ENCODE results near the gene GRIK4. TPM values are rescaled to one million over a fixed set of nuclear protein-coding genes. Genes with fewer than 3 reads are reported as not detected.

The GRIK4 gene
- total RNA-seq, 1 donor from 2014 or later: 2.2 TPM

GRCh38 chr11:120611581-120611980 is 100.0 kb downstream of the GRIK4 start:
- H3K4me1 Mint-ChIP-seq: no peaks in the 10 kb centered on the region
- H3K27ac Mint-ChIP-seq: no peak overlapping the region
- H3K4me3 Mint-ChIP-seq: no peak overlapping the region
- peaks cover 6% of the 10 kb centered on the region for H3K9me3 Mint-ChIP-seq
- no peak for DNase-seq (ENCODE audit: low spot score in 2 of 2, unreplicated experiment in 2 of 2)
- peaks cover 68% of the 10 kb centered on the region for H3K27me3 Mint-ChIP-seq (ENCODE audit: low read depth)
- TF ChIP-seq CTCF (IDR thresholded peaks at IDR 0.05; ENCODE audit: unreplicated experiment): no peak
- no peaks in the 10 kb centered on the region for H3K36me3 Mint-ChIP-seq

GRCh38 chr11:120612513-120613263 is 101.1 kb downstream of the GRIK4 start:
- Mint-ChIP-seq H3K27ac (no peak overlapping the region), H3K27me3 (ENCODE audit: low read depth) (peaks cover 61% of the 10 kb centered on the region), H3K36me3 (no peaks in the 10 kb centered on the region), H3K9me3 (peaks cover 9% of the 10 kb centered on the region), H3K4me3 (no peak overlapping the region), H3K4me1 (no peaks in the 10 kb centered on the region)
- no peak for DNase-seq (ENCODE audit: low spot score in 2 of 2, unreplicated experiment in 2 of 2)
- no peak for TF ChIP-seq CTCF (IDR thresholded peaks at IDR 0.05; ENCODE audit: unreplicated experiment)

GRCh38 chr11:120613264-120614226 is 102.0 kb downstream of the GRIK4 start:
- Mint-ChIP-seq H3K27me3 (ENCODE audit: low read depth) (peaks cover 56% of the 10 kb centered on the region), H3K27ac (no peak overlapping the region), H3K4me1 (no peaks in the 10 kb centered on the region), H3K9me3 (peaks cover 17% of the 10 kb centered on the region), H3K4me3 (no peak overlapping the region), H3K36me3 (peaks cover 2% of the 10 kb centered on the region)
- TF ChIP-seq CTCF (IDR thresholded peaks at IDR 0.05; ENCODE audit: unreplicated experiment): no peak
- no peak for DNase-seq (ENCODE audit: low spot score in 2 of 2, unreplicated experiment in 2 of 2)

DNA sequence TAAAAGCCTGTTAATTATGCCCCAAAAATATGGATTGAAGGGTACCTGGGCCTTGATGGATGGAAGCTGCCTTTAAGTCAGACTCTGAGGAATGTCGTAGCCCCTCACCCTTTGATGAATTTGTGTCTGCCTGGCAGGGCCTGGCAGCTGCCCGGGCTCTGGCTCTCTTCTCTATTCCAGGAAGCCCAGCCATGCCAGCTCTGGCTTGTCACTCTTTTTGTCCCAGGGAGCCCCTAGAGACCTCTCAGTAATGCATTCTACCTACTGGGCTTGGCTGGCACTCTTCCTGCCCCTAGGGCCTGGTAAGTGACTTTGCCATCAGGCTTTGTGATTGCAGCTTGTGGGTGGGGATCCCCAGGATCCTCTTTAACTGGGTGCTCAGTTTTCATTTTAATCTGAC is 103.8 kb downstream of the GRIK4 start:
- TF ChIP-seq CTCF (IDR thresholded peaks at IDR 0.05; ENCODE audit: unreplicated experiment): no peak
- Mint-ChIP-seq H3K27me3 (ENCODE audit: low read depth) (peaks cover 50% of the 10 kb centered on the region), H3K36me3 (peaks cover 2% of the 10 kb centered on the region), H3K4me1 (no peaks in the 10 kb centered on the region), H3K27ac (no peak overlapping the region), H3K4me3 (no peak overlapping the region), H3K9me3 (peaks cover 26% of the 10 kb centered on the region)
- no peak for DNase-seq (ENCODE audit: low spot score in 2 of 2, unreplicated experiment in 2 of 2)

- Mint-ChIP-seq H3K4me1 (no peaks in the 10 kb centered on the region), H3K4me3 (no peak overlapping the region), H3K36me3 (peaks cover 2% of the 10 kb centered on the region), H3K27ac (no peak overlapping the region), H3K27me3 (ENCODE audit: low read depth) (peaks cover 24% of the 10 kb centered on the region), H3K9me3 (peaks cover 26% of the 10 kb centered on the region)
- TF ChIP-seq CTCF (IDR thresholded peaks at IDR 0.05; ENCODE audit: unreplicated experiment): no peak
- DNase-seq (ENCODE audit: low spot score in 2 of 2, unreplicated experiment in 2 of 2): no peak
Measured at GRCh38 chr11:120618399-120618798, 106.9 kb downstream of the GRIK4 start.

Data from mesothelial cell of epicardium (in vitro differentiated cells).